Natural killer cell treated with Interleukin-12 subunit alpha and Interleukin-12 subunit beta and Interleukin-15 and Interleukin-18, amount 100 ng/mL, for 72 hours (primary cell): ENCODE data around the gene RPS6KA2. TPM values are rescaled to one million over a fixed set of nuclear protein-coding genes. Genes with fewer than 3 reads are reported as not detected.
"Not testable (repeated sequence)": the region's sequence is repeated elsewhere in the genome, so short reads cannot be mapped to it uniquely, and the experiment has no call there.

ENCODE experiments used
- ATAC-seq, 2 donors: fragments of 150-1000 bp; cut with Tn5 transposase in 1 of 2; sonication (Bioruptor Pico), chemical (Tn5 transposase) in 1 of 2; 2 replicates each; pipeline ENCODE4 v1.10.0; 2021
- DNase-seq: peaks from one replicate; pipeline ENCODE4 v3.0.0; 2022; ENCODE audit warnings: low spot score
- H3K27ac Mint-ChIP-seq, 2 donors: 1 replicate in 1 of 2; 2 replicates in 1 of 2; pipeline ENCODE4 v1.8.0; 2022; ENCODE audit warnings: mixed read lengths in 2 of 2, mild to moderate bottlenecking in 1 of 2, moderate library complexity in 1 of 2
- H3K27me3 Mint-ChIP-seq, 2 donors: 1 replicate in 1 of 2; 2 replicates in 1 of 2; pipeline ENCODE4 v1.8.0; 2022; ENCODE audit warnings: mixed read lengths in 2 of 2
- H3K36me3 Mint-ChIP-seq: one replicate; pipeline ENCODE4 v1.8.0; 2022; ENCODE audit warnings: mixed read lengths
- H3K4me1 Mint-ChIP-seq, 2 donors: 1 replicate in 1 of 2; 2 replicates in 1 of 2; pipeline ENCODE4 v1.8.0; 2022; ENCODE audit warnings: low read depth in 2 of 2, mixed read lengths in 2 of 2, mild to moderate bottlenecking in 1 of 2
- H3K4me3 Mint-ChIP-seq: one replicate; pipeline ENCODE4 v1.8.0; 2022; ENCODE audit warnings: mixed read lengths
- H3K9me3 Mint-ChIP-seq: 2 replicates; pipeline ENCODE4 v1.8.0; 2022; ENCODE audit warnings: mixed read lengths
- total RNA-seq, 2 donors: library from RNA; stranded (reverse); gene quantifications; one replicate each; pipeline ENCODE4 v1.2.3, GENCODE V29; 2022

Gene RPS6KA2
- total RNA-seq, 2 donors from 2014 or later: 2.8 to 3.8 TPM

DNA sequence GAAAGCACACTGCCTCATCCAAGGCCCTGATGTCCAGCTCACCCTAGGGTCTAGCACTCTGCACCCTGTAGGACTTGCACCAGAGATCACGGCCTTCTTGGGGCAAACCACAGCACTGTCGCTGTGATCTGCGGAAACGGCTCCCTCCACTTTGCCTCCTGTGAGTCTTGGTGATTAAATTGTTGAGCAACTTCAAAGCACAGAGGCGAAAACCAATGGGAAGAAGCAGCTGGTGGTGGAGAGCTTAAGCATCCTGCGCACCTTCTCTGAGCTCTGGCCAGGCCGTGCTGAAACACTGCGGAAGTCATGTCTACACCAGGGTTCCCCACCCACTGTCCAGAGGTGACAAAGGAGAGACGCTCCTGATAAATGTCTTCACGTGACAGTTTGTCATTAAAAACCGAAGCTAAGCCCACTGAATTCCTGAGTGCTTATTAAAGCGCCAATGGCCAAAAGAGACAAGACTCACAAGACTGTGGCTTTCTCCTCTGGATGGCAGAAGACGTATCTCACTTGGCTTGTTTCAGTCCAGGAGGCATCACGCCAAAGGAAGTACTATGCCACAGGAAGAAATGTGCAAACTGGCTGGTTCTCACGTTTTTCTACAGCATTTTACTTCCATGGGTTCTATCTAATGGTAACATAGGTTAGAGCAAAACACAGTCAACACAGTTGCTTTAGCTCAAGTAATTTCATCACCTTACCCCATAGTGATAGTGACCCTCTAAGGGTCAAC is 43.7 kb downstream of the RPS6KA2 start:
- H3K4me3 Mint-ChIP-seq: no peak overlapping the region
- ATAC-seq (no peak), DNase-seq (no peak)
- no peak overlapping the region for H3K27ac Mint-ChIP-seq
- H3K36me3 Mint-ChIP-seq: no peaks in the 10 kb centered on the region
- no peaks in the 10 kb centered on the region for H3K27me3 Mint-ChIP-seq
- no peaks in the 10 kb centered on the region for H3K9me3 Mint-ChIP-seq
- H3K4me1 Mint-ChIP-seq: peaks cover under 1 to 6% of the 10 kb centered on the region in 2 donors

DNA sequence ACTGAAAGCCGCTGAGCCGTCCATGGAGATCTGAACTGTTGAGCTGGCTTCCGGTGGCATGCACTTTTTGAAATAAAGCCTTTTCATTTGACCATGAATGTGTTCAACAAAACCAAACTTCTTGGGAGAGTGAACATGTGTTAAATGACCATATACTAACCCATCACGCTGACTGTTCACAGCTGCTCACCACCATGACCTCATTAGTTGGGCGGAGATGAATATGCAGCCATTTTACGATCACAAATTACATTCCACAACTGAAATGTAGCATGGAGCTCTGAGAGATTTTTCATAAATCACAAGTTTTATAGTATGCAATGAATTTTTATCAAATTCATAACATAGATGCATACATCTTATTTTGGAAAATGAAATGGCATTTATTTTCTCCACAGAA is 44.8 kb downstream of the RPS6KA2 start:
- H3K9me3 Mint-ChIP-seq: no peaks in the 10 kb centered on the region
- H3K27ac Mint-ChIP-seq: no peak overlapping the region

DNA sequence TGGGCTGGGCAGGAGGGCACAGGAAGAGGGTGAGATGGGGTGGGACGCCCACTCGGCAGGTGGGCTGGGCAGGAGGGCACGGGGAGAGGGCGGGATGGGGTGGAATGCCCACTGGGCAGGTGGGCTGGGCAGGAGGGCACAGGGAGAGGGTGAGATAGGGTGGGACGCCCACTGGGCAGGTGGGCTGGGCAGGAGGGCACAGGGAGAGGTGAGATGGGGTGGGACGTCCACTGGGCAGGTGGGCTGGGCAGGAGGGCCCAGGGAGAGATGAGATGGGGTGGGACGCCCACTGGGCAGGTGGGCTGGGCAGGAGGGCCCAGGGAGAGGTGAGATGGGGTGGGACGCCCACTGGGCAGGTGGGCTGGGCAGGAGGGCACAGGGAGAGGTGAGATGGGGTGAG is 45.2 kb downstream of the RPS6KA2 start:
- H3K9me3 Mint-ChIP-seq, H3K4me1 Mint-ChIP-seq, H3K27ac Mint-ChIP-seq, H3K4me3 Mint-ChIP-seq, ATAC-seq, DNase-seq, H3K36me3 Mint-ChIP-seq, H3K27me3 Mint-ChIP-seq: not testable (repeated sequence)

More for the DNA sequence above, 44.8 kb downstream of the RPS6KA2 start:
- Mint-ChIP-seq H3K27me3 (no peaks in the 10 kb centered on the region), H3K4me1 (peaks cover 0 to 4% of the 10 kb centered on the region in 2 donors), H3K4me3 (no peak overlapping the region), H3K36me3 (no peaks in the 10 kb centered on the region)
- no peak for DNase-seq
- no peak for ATAC-seq

DNA sequence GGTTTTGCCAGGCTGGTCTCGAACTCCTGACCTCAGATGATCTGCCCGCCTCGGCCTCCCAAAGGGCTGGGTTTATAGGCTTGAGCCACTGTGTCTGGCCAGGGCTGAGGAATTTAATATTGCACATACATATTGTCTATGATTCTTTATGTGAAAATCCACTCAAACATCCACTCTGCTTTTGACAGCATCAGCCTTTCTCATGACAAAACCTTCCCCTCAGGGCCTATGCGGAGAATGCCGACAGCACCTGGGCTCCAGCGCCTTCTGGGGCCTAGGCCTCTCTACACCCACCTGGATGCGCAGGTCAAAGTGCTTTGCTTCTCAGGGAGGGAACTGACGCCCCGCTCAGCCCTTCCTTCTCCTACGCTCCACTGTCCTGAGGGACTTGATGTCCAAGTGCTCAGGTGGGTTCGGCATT is 46.0 kb downstream of the RPS6KA2 start:
- Mint-ChIP-seq H3K27ac (no peak overlapping the region), H3K4me1 (peaks cover 0 to 4% of the 10 kb centered on the region in 2 donors), H3K4me3 (no peak overlapping the region), H3K27me3 (no peaks in the 10 kb centered on the region), H3K9me3 (no peaks in the 10 kb centered on the region), H3K36me3 (peaks cover 4% of the 10 kb centered on the region)
- ATAC-seq: no peak
- DNase-seq: no peak

DNA sequence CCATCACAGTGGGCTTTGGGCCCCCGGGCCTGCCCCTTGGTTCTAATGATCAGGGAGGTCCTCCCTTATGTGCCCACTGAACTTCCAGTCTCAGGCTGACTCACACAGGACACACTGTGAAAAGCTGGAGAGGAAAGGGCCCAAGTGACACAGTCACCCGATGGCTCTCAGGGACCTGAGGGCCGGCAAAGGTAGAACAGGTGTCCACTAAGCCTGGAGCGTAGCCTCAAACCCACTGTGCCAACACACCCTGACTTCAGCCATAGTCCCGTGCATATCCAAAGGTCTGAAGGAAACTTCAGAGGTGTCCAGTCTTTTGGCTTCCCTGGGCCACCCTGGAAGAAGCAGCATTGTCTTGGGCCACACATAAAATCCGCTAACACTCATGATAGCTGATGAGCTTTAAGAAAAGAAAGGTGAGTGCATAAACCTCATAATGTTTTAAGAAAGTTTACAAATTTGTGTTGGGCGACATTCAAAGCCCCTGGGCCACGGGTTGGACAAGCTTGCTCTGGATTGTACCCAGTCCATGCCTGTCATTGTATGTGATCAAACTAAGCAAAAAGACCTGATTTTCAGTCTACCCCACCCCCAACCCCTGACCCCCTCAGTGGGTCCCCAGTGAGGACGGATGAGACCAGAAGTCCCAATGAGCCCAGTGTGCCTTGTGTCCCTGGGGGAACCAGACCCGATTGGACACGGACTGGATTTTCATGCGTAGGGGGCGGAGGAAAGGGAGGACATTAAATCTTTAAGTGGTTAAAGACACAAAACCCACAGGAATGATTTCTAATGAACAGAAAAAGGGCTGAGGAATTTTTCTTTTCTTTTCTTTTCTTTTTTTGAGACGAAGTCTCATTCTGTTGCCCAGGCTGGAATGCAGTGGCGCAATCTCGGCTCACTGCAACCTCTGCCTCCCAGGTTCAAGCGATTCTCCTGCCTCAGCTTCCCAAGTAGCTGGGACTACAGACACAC is 46.7 kb downstream of the RPS6KA2 start:
- Mint-ChIP-seq H3K9me3 (no peaks in the 10 kb centered on the region), H3K27me3 (no peaks in the 10 kb centered on the region), H3K36me3 (peaks cover 6% of the 10 kb centered on the region), H3K4me3 (no peak overlapping the region), H3K4me1 (peaks cover 0 to 4% of the 10 kb centered on the region in 2 donors), H3K27ac (no peak overlapping the region)
- no peak for ATAC-seq
- no peak for DNase-seq

DNA sequence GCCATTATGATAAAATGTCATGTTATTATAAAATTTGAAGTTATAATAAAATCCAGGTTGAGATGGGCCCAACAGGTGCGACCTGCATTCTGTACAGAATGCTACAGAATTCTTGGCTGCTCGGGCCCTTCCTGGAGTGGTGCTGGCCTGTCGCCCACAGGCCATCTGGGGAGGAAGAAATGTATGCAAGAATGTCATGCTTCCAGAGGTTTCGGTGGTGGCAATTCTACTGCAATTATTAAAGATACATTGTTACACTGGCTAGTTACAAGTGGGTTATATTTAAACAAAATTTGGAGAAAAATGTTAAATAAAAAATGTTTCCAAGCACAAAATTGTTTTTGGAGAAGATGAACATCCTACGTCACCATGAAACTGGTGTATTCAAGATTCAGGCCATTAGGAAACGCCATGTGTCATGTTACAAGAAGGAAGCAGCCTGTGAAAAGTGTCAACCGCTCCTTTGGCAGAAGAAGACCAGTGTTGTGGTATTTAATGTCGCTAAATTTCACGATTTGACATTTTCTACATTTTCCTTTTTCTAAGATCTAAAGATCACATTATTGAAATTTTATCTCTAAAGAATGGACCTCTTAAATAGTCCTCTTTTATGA is 47.7 kb downstream of the RPS6KA2 start:
- DNase-seq (no peak), ATAC-seq (no peak)
- Mint-ChIP-seq H3K27me3 (peaks cover 0 to 5% of the 10 kb centered on the region in 2 donors), H3K36me3 (peaks cover 6% of the 10 kb centered on the region), H3K27ac (no peak overlapping the region), H3K4me1 (no peaks in the 10 kb centered on the region), H3K4me3 (no peak overlapping the region), H3K9me3 (no peaks in the 10 kb centered on the region)

DNA sequence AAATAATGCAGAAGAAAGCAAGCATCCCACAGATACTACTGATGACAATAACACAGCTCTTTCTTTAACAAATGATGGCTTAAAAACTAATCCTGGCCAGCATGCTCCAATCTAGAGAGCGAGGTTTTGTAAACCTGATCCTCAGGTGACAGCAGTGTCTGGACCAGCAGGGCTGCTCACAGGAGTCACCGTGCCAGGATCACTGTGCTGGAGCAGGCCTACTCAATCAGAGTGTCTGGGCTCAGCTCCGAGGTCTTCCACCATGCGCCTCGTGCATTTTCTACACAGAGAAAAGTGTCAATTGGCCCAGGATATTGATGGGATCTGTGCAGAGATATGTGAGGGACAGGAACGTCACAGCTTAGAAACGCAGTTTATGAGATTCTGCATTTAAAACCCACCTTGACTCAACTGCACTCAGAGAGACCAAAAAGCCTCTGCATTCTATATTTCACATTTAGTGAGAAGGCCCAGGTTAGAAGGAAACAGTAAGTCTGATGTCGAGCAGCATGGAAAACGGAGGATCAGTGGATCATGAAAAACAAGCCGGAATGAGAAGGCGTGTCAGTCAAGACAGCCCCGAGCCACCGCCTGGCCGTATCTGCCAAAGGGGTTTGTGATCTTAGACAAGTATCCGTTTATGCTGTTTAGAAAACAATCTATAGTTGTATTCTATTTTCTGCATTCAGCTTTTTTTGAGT is 48.4 kb downstream of the RPS6KA2 start:
- no peak for ATAC-seq
- peaks cover 0 to 5% of the 10 kb centered on the region in 2 donors for H3K27me3 Mint-ChIP-seq
- H3K4me3 Mint-ChIP-seq: no peak overlapping the region
- no peaks in the 10 kb centered on the region for H3K4me1 Mint-ChIP-seq
- H3K36me3 Mint-ChIP-seq: peaks cover 6% of the 10 kb centered on the region
- H3K9me3 Mint-ChIP-seq: no peaks in the 10 kb centered on the region
- DNase-seq: no peak
- H3K27ac Mint-ChIP-seq: no peak overlapping the region

DNA sequence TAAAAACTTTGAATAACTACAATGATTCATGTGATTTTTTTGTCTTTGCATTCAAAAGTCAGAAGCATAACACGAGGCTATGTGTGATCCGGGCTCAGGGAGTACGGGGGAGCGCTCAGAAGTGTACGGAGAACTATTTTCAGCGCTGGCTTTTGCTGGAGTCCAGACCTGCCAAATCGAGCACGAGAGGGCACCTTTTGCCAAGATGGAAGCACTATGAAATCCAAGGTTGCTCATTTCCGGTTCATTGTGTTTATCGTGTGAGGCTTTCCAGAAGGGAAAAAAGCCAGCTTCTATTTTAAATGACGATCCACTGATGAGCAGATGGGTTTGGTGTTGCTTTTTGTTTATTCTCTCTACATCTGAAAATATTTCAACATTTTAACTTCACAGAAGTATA is 51.8 kb downstream of the RPS6KA2 start:
- peaks cover 6% of the 10 kb centered on the region for H3K36me3 Mint-ChIP-seq
- no peak for DNase-seq
- ATAC-seq: no peak
- H3K27ac Mint-ChIP-seq: no peak overlapping the region
- H3K4me3 Mint-ChIP-seq: no peak overlapping the region
- H3K27me3 Mint-ChIP-seq: peaks cover 0 to 11% of the 10 kb centered on the region in 2 donors
- H3K4me1 Mint-ChIP-seq: peaks cover 0 to 3% of the 10 kb centered on the region in 2 donors
- H3K9me3 Mint-ChIP-seq: no peaks in the 10 kb centered on the region

DNA sequence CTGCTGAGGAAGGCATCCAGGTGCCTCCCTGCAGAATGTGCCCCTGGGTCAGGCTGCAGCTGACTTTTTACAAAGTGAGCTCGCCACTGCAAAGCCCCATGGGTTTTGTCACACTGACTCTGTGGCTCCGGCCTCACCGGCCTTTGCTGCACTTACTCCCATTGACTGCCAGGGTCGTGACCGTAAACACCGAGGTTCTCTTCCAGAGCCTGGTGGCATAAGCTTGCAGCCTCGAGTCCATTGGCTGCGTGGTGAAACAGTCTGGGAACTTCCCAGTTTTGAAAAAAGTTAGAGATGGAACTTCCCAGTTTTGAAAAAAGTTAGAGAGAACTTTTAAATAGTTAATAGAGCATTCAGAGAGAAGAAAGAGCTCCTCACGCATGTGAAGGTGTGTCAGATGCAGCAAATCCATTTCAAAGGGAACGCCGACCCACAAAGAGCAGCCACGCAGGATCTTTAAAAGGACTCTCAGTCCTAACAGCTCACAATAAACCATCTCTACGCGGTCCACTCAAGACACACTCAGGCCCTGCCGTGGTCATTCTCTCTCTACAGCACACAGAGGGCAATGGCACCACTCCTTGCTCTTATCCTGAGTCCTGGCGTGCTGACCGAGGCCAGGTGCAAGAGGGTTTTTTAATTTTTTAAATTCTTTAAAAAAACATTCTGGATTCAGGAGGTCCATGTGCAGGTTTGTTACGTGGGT is 53.4 kb downstream of the RPS6KA2 start:
- H3K27me3 Mint-ChIP-seq: peaks cover 0 to 11% of the 10 kb centered on the region in 2 donors
- ATAC-seq (no peak), DNase-seq (no peak)
- H3K27ac Mint-ChIP-seq: no peak overlapping the region
- peaks cover 6% of the 10 kb centered on the region for H3K36me3 Mint-ChIP-seq
- H3K4me1 Mint-ChIP-seq: peaks cover 0 to 3% of the 10 kb centered on the region in 2 donors
- H3K4me3 Mint-ChIP-seq: no peak overlapping the region
- no peaks in the 10 kb centered on the region for H3K9me3 Mint-ChIP-seq

DNA sequence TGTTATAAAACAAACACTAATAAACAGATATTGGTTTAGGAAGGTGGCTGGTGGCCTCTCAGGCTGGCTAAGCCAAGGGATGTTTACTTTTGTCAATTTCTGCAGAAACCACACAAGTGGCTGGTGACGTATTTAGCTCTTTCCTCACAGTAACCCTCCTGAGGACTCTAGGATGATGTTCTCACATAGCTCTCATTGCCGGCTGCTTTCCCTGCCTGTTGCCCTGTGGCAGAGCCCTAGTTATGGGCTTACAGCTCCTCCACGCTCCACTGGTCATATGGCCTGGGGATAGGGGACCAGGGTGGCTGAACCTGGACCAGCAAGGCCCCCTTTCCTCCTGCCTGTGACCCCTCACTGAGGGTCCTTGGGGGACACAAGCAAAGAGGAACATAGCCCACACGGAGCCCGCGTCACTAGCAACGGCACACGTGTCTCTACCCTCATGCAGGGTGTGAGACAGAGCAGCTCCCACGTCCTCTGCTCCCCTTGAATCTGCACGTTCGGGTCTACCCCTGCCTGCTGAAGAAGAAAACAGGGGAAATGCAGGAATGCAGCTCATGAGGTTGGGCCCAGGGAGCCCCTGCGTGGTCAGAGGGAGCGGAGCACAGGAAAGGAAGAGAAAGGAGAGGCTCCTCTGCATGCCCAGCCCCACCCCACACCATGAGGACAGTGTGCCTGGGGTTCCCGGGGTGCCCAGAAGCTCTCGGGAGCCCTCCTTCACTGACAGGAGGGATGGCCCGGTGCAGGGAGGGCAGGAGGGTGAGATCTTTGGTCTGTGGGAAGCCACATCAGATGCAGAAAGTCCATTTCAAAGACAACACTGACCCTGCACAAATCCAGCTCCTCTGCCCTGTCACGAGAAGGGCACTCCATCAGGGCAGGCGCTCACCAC is 54.4 kb downstream of the RPS6KA2 start:
- Mint-ChIP-seq H3K27ac (no peak overlapping the region), H3K4me1 (peaks cover 0 to 3% of the 10 kb centered on the region in 2 donors), H3K27me3 (peaks cover 0 to 11% of the 10 kb centered on the region in 2 donors), H3K36me3 (peaks cover 6% of the 10 kb centered on the region), H3K9me3 (no peaks in the 10 kb centered on the region), H3K4me3 (no peak overlapping the region)
- DNase-seq (no peak), ATAC-seq (peak in 1 of 2 donors; percentile 52)

DNA sequence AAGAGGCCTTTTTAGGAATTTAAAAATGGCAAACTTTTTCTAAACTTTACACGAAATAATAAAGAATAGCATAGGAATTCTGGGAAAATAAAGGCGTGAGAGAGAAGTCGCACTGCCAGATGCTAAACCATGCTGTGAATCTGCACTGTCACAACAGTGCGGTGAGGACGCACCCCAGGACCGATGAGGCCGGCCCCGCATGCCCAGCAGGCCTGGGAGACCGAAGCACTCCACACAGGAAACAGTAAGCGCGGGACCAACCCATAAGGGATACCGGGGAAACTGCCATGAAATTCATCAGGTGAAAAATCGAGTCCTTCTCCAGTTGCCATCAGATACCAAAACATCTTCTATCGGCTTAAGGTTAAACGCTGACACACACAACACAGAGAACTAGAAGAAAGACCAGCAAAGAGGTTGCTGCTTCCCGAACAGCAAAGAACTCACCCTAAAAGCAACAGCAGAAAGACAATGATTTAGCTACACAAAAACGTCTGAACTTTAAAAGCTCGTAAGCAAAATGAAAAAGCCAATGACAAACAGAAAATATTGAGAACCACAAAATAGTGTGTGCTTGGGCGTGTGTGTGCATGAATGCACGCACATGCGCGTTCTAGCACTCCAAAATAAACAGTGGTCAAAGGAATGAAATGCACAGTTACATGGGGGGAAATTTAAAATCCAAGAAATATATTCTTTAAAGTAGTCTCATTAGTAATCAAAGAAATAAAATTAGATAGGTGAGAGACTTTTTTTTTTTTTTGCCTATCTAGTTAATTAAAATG is 55.9 kb downstream of the RPS6KA2 start:
- DNase-seq (no peak), ATAC-seq (no peak)
- H3K4me3 Mint-ChIP-seq: no peak overlapping the region
- H3K27ac Mint-ChIP-seq: no peak overlapping the region
- peaks cover 0 to 11% of the 10 kb centered on the region in 2 donors for H3K27me3 Mint-ChIP-seq
- H3K9me3 Mint-ChIP-seq: no peaks in the 10 kb centered on the region
- peaks cover 0 to 3% of the 10 kb centered on the region in 2 donors for H3K4me1 Mint-ChIP-seq
- peaks cover 2% of the 10 kb centered on the region for H3K36me3 Mint-ChIP-seq
